ENCODE measurements around the gene INSL3.

GRCh38 chr19:17796838-17797423 lies 24.4 kb downstream of the INSL3 start:
- TF ChIP-seq, protein P1, sequence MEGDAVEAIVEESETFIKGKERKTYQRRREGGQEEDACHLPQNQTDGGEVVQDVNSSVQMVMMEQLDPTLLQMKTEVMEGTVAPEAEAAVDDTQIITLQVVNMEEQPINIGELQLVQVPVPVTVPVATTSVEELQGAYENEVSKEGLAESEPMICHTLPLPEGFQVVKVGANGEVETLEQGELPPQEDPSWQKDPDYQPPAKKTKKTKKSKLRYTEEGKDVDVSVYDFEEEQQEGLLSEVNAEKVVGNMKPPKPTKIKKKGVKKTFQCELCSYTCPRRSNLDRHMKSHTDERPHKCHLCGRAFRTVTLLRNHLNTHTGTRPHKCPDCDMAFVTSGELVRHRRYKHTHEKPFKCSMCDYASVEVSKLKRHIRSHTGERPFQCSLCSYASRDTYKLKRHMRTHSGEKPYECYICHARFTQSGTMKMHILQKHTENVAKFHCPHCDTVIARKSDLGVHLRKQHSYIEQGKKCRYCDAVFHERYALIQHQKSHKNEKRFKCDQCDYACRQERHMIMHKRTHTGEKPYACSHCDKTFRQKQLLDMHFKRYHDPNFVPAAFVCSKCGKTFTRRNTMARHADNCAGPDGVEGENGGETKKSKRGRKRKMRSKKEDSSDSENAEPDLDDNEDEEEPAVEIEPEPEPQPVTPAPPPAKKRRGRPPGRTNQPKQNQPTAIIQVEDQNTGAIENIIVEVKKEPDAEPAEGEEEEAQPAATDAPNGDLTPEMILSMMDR (IDR thresholded peaks at IDR 0.05; ENCODE audit: insufficient read depth, low read depth, low read length), result no peak
- no peak for TF ChIP-seq EZH2 (IDR thresholded peaks at IDR 0.05; ENCODE audit: insufficient read depth, low read length)

Measured in astrocyte (in vitro differentiated cells and primary cell).